Measurements from ENCODE around the gene NEXN. TPM values are rescaled to one million over a fixed set of nuclear protein-coding genes. Genes with fewer than 3 reads are reported as not detected.

Gene NEXN
- total RNA-seq, result 1 to 10 TPM; 5.7 TPM
- 5.2 TPM for polyA plus RNA-seq (2013, experiment 1 of 2)
- polyA plus RNA-seq (2013, experiment 2 of 2), result 6.8 TPM
- long read RNA-seq, experiment 1, partial matches to known transcripts, result 3 of 5 reads
- long read RNA-seq, experiment 1, other reads (novel, unspliced or antisense), result 1 of 5 reads
- long read RNA-seq, experiment 2, transcript NEXN-201 (12 exons, 3,195 nt), result major isoform, 12 of 20 reads
- long read RNA-seq, experiment 2, partial matches to known transcripts, result 0 of 20 reads
- long read RNA-seq, experiment 2, other reads (novel, unspliced or antisense), result 4 of 20 reads
- long read RNA-seq, experiment 3, partial matches to known transcripts, result 4 of 7 reads
- long read RNA-seq, experiment 3, other reads (novel, unspliced or antisense), result 3 of 7 reads
- long read RNA-seq, experiment 4, transcript NEXN-204 (9 exons, 1,263 nt), result major isoform, 5 of 28 reads
- long read RNA-seq, experiment 4, partial matches to known transcripts, result 18 of 28 reads
- long read RNA-seq, experiment 4, other reads (novel, unspliced or antisense), result 3 of 28 reads

DNA sequence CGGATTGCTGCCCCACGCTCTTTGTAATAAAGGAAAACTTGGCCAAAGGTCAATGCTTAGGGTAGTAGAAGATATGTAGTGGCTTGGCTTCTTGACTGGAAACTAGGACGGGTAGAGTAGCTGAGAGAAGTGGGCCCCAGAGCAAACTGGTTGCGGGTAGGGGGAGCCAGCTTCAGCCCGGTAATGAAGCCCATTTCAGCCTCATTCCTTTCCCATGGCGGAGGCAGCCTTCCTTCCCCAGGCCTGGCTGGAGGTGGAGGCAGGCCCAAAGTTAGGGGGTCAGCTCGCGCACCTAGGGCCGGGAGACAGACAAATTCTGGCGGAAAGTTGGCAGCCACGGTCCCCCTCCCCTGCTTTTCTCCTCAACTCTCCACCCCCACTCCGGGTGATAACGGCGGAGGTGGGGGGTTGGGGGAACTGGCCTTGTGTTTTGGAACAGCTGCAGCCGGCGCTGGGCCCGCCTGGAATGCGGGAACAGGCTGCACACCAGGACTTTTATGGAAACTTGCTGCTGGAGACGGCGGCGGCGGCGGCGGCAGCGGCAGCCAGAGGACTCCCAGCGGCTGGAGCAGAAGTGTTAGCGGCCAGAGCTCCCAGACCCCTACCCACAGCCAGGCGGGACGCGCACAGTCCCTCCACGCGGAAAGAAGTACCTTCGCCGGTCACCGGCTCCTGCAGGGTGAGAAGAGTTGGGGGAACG, at the start of gene NEXN:
TSS of gene NEXN (plus strand) at position 544 of the 700 bp plus-strand sequence. CDS start 27,483 bp downstream, outside the sequence.
- Mint-ChIP-seq H3K27me3 (ENCODE audit: insufficient read depth) (peaks cover 8% of the 10 kb centered on the region), H3K9me3 (peaks cover 6% of the 10 kb centered on the region), H3K4me3 (peak within 1 kb of the TSS; percentile 88), H3K27ac (peak within 1 kb of the TSS; percentile 92), H3K4me1 (peaks cover 13% of the 10 kb centered on the region), H3K36me3 (ENCODE audit: low read depth) (peaks cover 2% of the 10 kb centered on the region)
- Histone ChIP-seq H3K27me3 (ENCODE audit: control insufficient read depth, insufficient read depth, low read length, poor library complexity, severe bottlenecking) (no peaks in the 10 kb centered on the region), H3K36me3 (ENCODE audit: control insufficient read depth, insufficient read depth, low read length) (peaks cover 19% of the 10 kb centered on the region), H3K9ac (ENCODE audit: extremely low read depth, low read length, poor library complexity, severe bottlenecking) (peak within 1 kb of the TSS; percentile 85), H3K4me1 (ENCODE audit: control insufficient read depth, insufficient read depth, low read length) (no peaks in the 10 kb centered on the region), H3K9me3 (ENCODE audit: control insufficient read depth, low read length) (peaks cover 2% of the 10 kb centered on the region), H3K4me3 (ENCODE audit: low read length) (peak within 1 kb of the TSS; percentile 88), H3K27ac (ENCODE audit: low read depth, low read length) (peak within 1 kb of the TSS; percentile 89)
- 3 to 8% methylated on average over 9 to 35 of the region's 36 CpGs for WGBS, 2 experiments (ENCODE audit: insufficient coverage in 1 of 2, insufficient read length in 1 of 2)
- TF ChIP-seq, protein P1, sequence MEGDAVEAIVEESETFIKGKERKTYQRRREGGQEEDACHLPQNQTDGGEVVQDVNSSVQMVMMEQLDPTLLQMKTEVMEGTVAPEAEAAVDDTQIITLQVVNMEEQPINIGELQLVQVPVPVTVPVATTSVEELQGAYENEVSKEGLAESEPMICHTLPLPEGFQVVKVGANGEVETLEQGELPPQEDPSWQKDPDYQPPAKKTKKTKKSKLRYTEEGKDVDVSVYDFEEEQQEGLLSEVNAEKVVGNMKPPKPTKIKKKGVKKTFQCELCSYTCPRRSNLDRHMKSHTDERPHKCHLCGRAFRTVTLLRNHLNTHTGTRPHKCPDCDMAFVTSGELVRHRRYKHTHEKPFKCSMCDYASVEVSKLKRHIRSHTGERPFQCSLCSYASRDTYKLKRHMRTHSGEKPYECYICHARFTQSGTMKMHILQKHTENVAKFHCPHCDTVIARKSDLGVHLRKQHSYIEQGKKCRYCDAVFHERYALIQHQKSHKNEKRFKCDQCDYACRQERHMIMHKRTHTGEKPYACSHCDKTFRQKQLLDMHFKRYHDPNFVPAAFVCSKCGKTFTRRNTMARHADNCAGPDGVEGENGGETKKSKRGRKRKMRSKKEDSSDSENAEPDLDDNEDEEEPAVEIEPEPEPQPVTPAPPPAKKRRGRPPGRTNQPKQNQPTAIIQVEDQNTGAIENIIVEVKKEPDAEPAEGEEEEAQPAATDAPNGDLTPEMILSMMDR (conservative IDR thresholded peaks at IDR 0.05), result peak; percentile 33
- peak; percentile 92 for DNase-seq

DNA sequence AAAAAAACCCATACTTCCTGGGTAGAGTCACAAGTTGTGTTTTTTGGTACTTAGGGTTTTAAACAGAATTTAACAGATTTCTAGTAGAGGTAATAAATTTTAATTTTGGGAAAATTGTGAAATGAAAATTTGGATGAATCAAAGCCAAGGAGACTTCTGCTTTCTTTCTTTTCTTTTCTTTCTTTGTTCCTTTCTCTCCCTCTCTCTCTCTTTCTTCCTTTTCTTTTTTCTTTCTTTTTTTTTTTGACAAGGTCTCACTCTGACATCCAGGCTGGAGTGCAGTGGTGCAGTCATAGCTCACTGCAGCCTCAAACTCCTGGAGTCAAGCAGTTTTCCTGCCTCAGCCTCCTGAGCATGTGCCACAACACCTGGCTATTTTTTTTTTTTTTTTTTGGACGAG, 46.9 kb upstream of the NEXN start:
- 58% methylated on average over 1 of the region's 1 CpG; no CpG with 5 or more reads in 1 of the 2 experiments for WGBS, 2 experiments (ENCODE audit: insufficient coverage in 1 of 2, insufficient read length in 1 of 2)
- Histone ChIP-seq H3K4me3 (ENCODE audit: low read length) (no peak overlapping the region), H3K27me3 (ENCODE audit: control insufficient read depth, insufficient read depth, low read length, poor library complexity, severe bottlenecking) (no peaks in the 10 kb centered on the region), H3K9me3 (ENCODE audit: control insufficient read depth, low read length) (no peaks in the 10 kb centered on the region), H3K4me1 (ENCODE audit: control insufficient read depth, insufficient read depth, low read length) (no peaks in the 10 kb centered on the region), H3K9ac (ENCODE audit: extremely low read depth, low read length, poor library complexity, severe bottlenecking) (no peak overlapping the region), H3K27ac (ENCODE audit: low read depth, low read length) (no peak overlapping the region), H3K36me3 (ENCODE audit: control insufficient read depth, insufficient read depth, low read length) (peaks cover 20% of the 10 kb centered on the region)
- TF ChIP-seq, protein P1 (conservative IDR thresholded peaks at IDR 0.05), result no peak
- peaks cover 8% of the 10 kb centered on the region for H3K36me3 Mint-ChIP-seq (ENCODE audit: low read depth)
- H3K9me3 Mint-ChIP-seq, result no peaks in the 10 kb centered on the region
- no peak overlapping the region for H3K4me3 Mint-ChIP-seq
- H3K27me3 Mint-ChIP-seq (ENCODE audit: insufficient read depth), result no peaks in the 10 kb centered on the region
- no peak for DNase-seq
- peaks cover 3% of the 10 kb centered on the region for H3K4me1 Mint-ChIP-seq
- peak overlapping the region; percentile 42 for H3K27ac Mint-ChIP-seq

DNA sequence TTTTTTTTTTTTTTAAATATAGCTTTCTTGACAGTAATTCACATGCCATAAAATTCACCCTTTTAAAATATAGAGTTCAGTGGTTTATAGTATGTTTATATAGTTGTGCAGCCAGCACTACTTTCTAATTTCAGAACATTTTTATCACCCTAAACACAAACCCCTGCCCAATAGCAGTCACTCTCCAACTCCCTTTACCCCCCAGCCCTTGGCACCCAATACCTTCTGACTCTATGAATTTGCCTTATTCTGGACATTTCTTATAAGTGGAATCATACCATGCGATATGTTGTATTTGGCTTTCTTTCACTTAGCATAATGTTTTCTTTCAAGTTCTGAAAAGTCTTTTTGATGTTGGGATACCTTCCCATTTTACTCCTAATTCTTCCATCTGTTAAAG, 42.5 kb upstream of the NEXN start:
- no peaks in the 10 kb centered on the region for H3K9me3 Mint-ChIP-seq
- peaks cover 4% of the 10 kb centered on the region for H3K36me3 Mint-ChIP-seq (ENCODE audit: low read depth)
- no peak overlapping the region for H3K4me3 ChIP-seq (ENCODE audit: low read length)
- no peak overlapping the region for H3K9ac ChIP-seq (ENCODE audit: extremely low read depth, low read length, poor library complexity, severe bottlenecking)
- no peaks in the 10 kb centered on the region for H3K27me3 ChIP-seq (ENCODE audit: control insufficient read depth, insufficient read depth, low read length, poor library complexity, severe bottlenecking)
- no peaks in the 10 kb centered on the region for H3K9me3 ChIP-seq (ENCODE audit: control insufficient read depth, low read length)
- no peaks in the 10 kb centered on the region for H3K27me3 Mint-ChIP-seq (ENCODE audit: insufficient read depth)
- H3K4me1 Mint-ChIP-seq, result no peaks in the 10 kb centered on the region
- H3K27ac ChIP-seq (ENCODE audit: low read depth, low read length), result no peak overlapping the region
- no peak overlapping the region for H3K27ac Mint-ChIP-seq
- no peak for DNase-seq
- WGBS, 2 experiments (ENCODE audit: insufficient coverage in 1 of 2, insufficient read length in 1 of 2), result 100% methylated on average over 1 of the region's 1 CpG; no CpG with 5 or more reads in 1 of the 2 experiments
- no peak overlapping the region for H3K4me3 Mint-ChIP-seq
- no peaks in the 10 kb centered on the region for H3K4me1 ChIP-seq (ENCODE audit: control insufficient read depth, insufficient read depth, low read length)
- TF ChIP-seq, protein P1 (conservative IDR thresholded peaks at IDR 0.05), result no peak
- peaks cover 13% of the 10 kb centered on the region for H3K36me3 ChIP-seq (ENCODE audit: control insufficient read depth, insufficient read depth, low read length)
